ENCODE measurements around the gene COMT.

GRCh38 chr22:19905347-19906276 lies 36.0 kb upstream of the COMT start:
- no peak for TF ChIP-seq POLR2AphosphoS5 (IDR thresholded peaks at IDR 0.05; ENCODE audit: insufficient read depth in 1 of 2, low read depth in 1 of 2)
- no peak for TF ChIP-seq CTCF (IDR thresholded peaks at IDR 0.05)
- no peak for TF ChIP-seq POLR2A (IDR thresholded peaks at IDR 0.05)
